Measurements from ENCODE around the gene GAMT.

DNA sequence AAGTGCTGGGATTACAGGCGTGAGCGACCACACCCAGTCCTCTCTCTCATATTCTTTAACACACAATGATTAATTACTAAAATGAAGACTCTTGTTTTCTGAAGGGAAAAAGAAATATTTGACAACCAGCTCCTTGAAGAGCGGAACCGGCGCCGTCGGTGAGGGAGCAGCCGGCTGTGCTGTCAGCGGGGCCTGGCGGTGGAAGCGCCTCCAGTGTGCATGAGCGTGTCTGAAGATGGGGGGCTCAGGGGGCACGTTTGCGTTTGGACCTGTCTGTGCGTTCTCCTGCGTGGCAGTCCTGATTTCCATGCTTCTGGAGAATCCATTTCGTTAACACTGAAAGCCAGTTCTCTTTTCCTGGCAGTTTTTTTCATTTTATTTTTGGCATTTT is 24.9 kb downstream of the GAMT start:
- TF ChIP-seq CTCF (IDR thresholded peaks at IDR 0.05; ENCODE audit: low read depth, low read length), result no peak
- TF ChIP-seq POLR2A (IDR thresholded peaks at IDR 0.05; ENCODE audit: extremely low read depth, insufficient read length), result no peak

All from NB4 (cell line).